ENCODE measurements around the gene SNRK. TPM values are rescaled to one million over a fixed set of nuclear protein-coding genes. Genes with fewer than 3 reads are reported as not detected.

SNRK gene
- total RNA-seq, 2 donors from 2014 or later = 22.7 to 31.2 TPM

GRCh38 chr3:43298761-43299160, 12.4 kb downstream of the SNRK start:
- Histone ChIP-seq H3K9me3 (no peaks in the 10 kb centered on the region), H3K4me1 (peaks cover 0 to 60% of the 10 kb centered on the region in 2 donors), H3K4me3 (no peak overlapping the region), H3K27me3 (no peaks in the 10 kb centered on the region), H3K27ac (peak overlapping the region; percentile 36 to 51), H3K36me3 (peaks cover 10% of the 10 kb centered on the region)
- no peak for TF ChIP-seq CTCF (IDR thresholded peaks at IDR 0.05)
- no peak for DNase-seq (ENCODE audit: low spot score)

DNA sequence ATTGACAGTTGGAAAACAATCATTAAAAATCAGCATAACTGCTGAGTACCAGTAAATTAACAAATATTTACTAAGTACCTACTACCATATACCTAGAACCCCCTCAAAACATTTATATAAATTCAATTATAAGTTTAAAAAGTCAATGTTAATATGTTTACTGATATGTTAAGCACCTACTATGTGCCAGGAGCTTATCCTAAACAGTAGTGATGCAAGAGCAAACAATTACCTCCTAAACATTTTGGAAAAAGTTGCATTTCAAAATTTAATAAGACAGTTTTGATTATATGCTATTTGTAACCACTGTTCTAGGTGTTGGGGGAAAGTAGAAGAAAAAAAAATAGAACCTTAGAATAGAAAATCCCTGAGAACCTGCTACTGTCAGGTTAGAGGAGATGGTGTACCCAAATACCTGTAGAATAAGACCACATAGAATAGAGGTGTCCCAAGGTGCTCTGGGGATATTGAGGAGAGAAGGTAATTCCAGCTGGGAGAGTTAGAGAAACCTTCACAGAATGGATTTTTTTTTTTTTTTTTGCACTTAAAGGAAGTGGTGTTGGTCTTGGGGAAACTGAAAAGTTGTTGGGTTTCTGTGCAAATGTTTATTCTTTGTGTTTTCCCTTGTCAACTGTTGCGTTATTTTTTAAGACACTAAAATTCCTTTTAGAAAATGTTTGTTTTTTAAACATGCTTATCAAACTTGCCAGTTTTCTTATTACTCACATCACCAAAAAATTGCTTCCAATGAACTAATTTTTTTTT, 16.0 kb downstream of the SNRK start:
- DNase-seq (ENCODE audit: low spot score) = no peak
- Histone ChIP-seq H3K9me3 (no peaks in the 10 kb centered on the region), H3K4me3 (no peak overlapping the region), H3K36me3 (peaks cover 21% of the 10 kb centered on the region), H3K4me1 (peaks cover 0 to 32% of the 10 kb centered on the region in 2 donors), H3K27ac (no peak overlapping the region), H3K27me3 (no peaks in the 10 kb centered on the region)
- TF ChIP-seq CTCF (IDR thresholded peaks at IDR 0.05) = no peak

DNA sequence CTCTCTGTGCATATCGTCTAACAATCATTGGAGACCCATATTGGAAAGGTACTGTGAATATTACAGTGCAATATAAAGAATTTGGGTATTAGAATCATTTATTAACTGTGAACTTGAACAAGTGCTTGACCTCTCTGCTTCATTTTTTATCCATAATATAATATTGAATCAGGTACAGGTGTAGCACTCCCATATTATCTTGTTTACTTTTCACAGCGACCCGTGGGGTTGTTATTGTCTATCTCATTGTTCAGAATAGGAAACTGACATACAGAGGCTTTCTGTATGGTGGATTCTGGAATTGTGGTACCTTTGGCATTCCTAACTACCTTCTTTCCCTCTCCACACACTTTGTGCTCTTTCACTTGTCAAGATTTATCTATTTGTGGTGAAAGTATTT, 17.8 kb downstream of the SNRK start:
- no peak for TF ChIP-seq CTCF (IDR thresholded peaks at IDR 0.05)
- H3K27me3 ChIP-seq = no peaks in the 10 kb centered on the region
- H3K36me3 ChIP-seq = peaks cover 31% of the 10 kb centered on the region
- no peak overlapping the region for H3K27ac ChIP-seq
- no peak for DNase-seq (ENCODE audit: low spot score)
- H3K4me1 ChIP-seq = peaks cover 0 to 15% of the 10 kb centered on the region in 2 donors
- no peaks in the 10 kb centered on the region for H3K9me3 ChIP-seq
- H3K4me3 ChIP-seq = no peak overlapping the region

DNA sequence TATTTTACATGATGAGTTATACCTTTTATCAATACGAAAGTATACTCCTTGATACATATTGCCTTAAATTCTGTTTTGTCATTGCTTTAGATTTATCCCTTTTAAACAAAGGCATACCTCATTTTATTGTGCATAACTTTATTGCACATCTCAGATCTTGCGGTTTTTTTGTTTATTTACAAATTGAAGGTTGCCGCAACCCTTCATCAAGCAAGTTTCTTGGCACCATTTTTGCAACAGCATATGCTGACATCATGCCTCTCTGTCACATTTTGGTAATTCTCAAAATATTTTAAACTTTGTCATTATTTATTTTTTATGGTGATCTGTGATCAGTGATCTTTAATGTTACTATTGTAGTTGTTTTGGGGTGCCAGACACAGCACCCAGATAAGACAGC, 20.9 kb downstream of the SNRK start:
- no peak overlapping the region for H3K27ac ChIP-seq
- TF ChIP-seq CTCF (IDR thresholded peaks at IDR 0.05) = no peak
- no peak for DNase-seq (ENCODE audit: low spot score)

DNA sequence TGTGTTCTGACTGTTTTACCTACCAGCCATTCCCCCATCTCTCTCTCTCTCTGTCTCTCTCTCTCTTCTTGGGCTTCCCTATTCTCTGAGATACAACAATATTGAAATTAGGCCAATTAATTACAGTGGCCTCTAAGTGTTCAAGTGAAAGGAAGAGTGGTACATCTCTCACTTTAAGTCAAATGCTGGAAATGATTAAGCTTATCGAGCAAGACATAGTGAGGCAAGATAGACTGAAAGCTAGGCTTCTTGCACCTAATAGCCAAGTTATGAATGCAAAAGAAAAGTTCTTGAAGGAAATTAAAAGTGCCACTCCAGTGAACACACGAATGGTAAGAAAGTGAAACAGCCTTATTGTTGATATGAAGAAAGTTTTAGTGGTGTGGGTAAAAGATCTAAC, 21.3 kb downstream of the SNRK start:
- Histone ChIP-seq H3K9me3 (no peaks in the 10 kb centered on the region), H3K4me1 (no peaks in the 10 kb centered on the region), H3K36me3 (peaks cover 31% of the 10 kb centered on the region), H3K27ac (no peak overlapping the region), H3K27me3 (no peaks in the 10 kb centered on the region), H3K4me3 (no peak overlapping the region)
- DNase-seq (ENCODE audit: low spot score) = no peak
- no peak for TF ChIP-seq CTCF (IDR thresholded peaks at IDR 0.05)

More for the DNA sequence above, 20.9 kb downstream of the SNRK start:
- Histone ChIP-seq H3K27me3 (no peaks in the 10 kb centered on the region), H3K36me3 (peaks cover 31% of the 10 kb centered on the region), H3K4me1 (no peaks in the 10 kb centered on the region), H3K4me3 (no peak overlapping the region), H3K9me3 (no peaks in the 10 kb centered on the region)
